OCI-LY1 (cell line): ENCODE results near the gene NOP14.

Experiments used
- CTCF ChIP-seq: fragments of 200-600 bp; sonication (generic), shearing (Covaris generic); IDR thresholded peaks from 2 replicates; pipeline ENCODE4 v1.5.1; 2017; ENCODE audit warnings: mild to moderate bottlenecking, antibody characterized with exemption, low read length, moderate library complexity, mixed read lengths
- EZH2 ChIP-seq: fragments of 200-600 bp; sonication (generic), shearing (Covaris generic); IDR thresholded peaks from 2 replicates; pipeline ENCODE4 v1.8.0; 2017; ENCODE audit warnings: borderline replicate concordance, mixed run types, mild to moderate bottlenecking, antibody characterized with exemption, low read length, moderate library complexity, mixed read lengths

- TF ChIP-seq CTCF (no peak), EZH2 (no peak)
Observed at GRCh38 chr4:2949782-2950125, 13.5 kb downstream of the NOP14 start.
